HG03469 (cell line): ENCODE results near the gene TCAIM.

Experiments used
- ATAC-seq: cut with Tn5 transposase; IDR thresholded peaks from one replicate; pipeline ENCODE4 v1.9.1; 2021; ENCODE audit warnings: mild to moderate bottlenecking, moderate library complexity, moderate number of reproducible peaks; ENCODE audit not compliant: unreplicated experiment

TCAIM gene

GRCh38 chr3:44338010-44338827 is at the start of gene TCAIM:
TSS of gene TCAIM (plus strand) at chr3:44338766. CDS start at chr3:44354783, 16,017 bp downstream.
- peak; percentile 78 for ATAC-seq

GRCh38 chr3:44289882-44290462 is 48.6 kb upstream of the TCAIM start:
- no peak for ATAC-seq

- ATAC-seq: no peak
These were observed 46.3 kb upstream of the TCAIM start for GRCh38 chr3:44292276-44292675.

- ATAC-seq: no peak
These were observed 45.6 kb upstream of the TCAIM start for GRCh38 chr3:44292947-44293346.

GRCh38 chr3:44297255-44297654 is 41.3 kb upstream of the TCAIM start:
- ATAC-seq: no peak

- ATAC-seq: no peak
These were observed 36.8 kb upstream of the TCAIM start for GRCh38 chr3:44301746-44302145.

- no peak for ATAC-seq
These were observed 29.1 kb upstream of the TCAIM start for GRCh38 chr3:44309500-44309899.

GRCh38 chr3:44318891-44319311 is 19.7 kb upstream of the TCAIM start:
- ATAC-seq: no peak

- ATAC-seq: no peak
These were observed 17.2 kb upstream of the TCAIM start for GRCh38 chr3:44321335-44321734.

- ATAC-seq: no peak
These were observed 15.1 kb upstream of the TCAIM start for GRCh38 chr3:44323341-44323955.

GRCh38 chr3:44324584-44324983 is 14.0 kb upstream of the TCAIM start:
- ATAC-seq: no peak

- ATAC-seq: no peak
These were observed 12.5 kb upstream of the TCAIM start for GRCh38 chr3:44326019-44326418.

GRCh38 chr3:44326515-44326914 is 12.1 kb upstream of the TCAIM start:
- ATAC-seq: no peak

- no peak for ATAC-seq
These were observed 8.6 kb upstream of the TCAIM start for GRCh38 chr3:44329946-44330345.

GRCh38 chr3:44330444-44330843 is 8.1 kb upstream of the TCAIM start:
- no peak for ATAC-seq

- ATAC-seq: no peak
These were observed 4.2 kb upstream of the TCAIM start for GRCh38 chr3:44334326-44334725.

- ATAC-seq: no peak
These were observed 1.2 kb upstream of the TCAIM start for GRCh38 chr3:44337248-44337785.

- ATAC-seq: no peak
These were observed 212 bp downstream of the TCAIM start for GRCh38 chr3:44338828-44339127.

- no peak for ATAC-seq
These were observed 853 bp downstream of the TCAIM start for GRCh38 chr3:44339181-44340057.

GRCh38 chr3:44340058-44340395 is 1.5 kb downstream of the TCAIM start:
- no peak for ATAC-seq

GRCh38 chr3:44342176-44342790 is 3.7 kb downstream of the TCAIM start:
- ATAC-seq: no peak
